ENCODE results near the gene JMJD6.

Gene JMJD6

GRCh38 chr17:76683011-76683755 lies 43.2 kb downstream of the JMJD6 start:
- no peak for DNase-seq (ENCODE audit: extremely low read depth in 1 of 2, low read depth in 1 of 2)

- no peak for DNase-seq (ENCODE audit: extremely low read depth in 1 of 2, low read depth in 1 of 2)
These were observed 44.1 kb downstream of the JMJD6 start for GRCh38 chr17:76682296-76682695.

- DNase-seq (ENCODE audit: extremely low read depth in 1 of 2, low read depth in 1 of 2), result peak; percentile 36 to 56
These were observed 44.9 kb downstream of the JMJD6 start for GRCh38 chr17:76681222-76682137.

- DNase-seq (ENCODE audit: extremely low read depth in 1 of 2, low read depth in 1 of 2), result no peak
These were observed 47.2 kb downstream of the JMJD6 start for GRCh38 chr17:76679239-76679638.

GRCh38 chr17:76678330-76678729 lies 48.1 kb downstream of the JMJD6 start:
- no peak for DNase-seq (ENCODE audit: extremely low read depth in 1 of 2, low read depth in 1 of 2)

GRCh38 chr17:76677406-76677805 lies 49.0 kb downstream of the JMJD6 start:
- no peak for DNase-seq (ENCODE audit: extremely low read depth in 1 of 2, low read depth in 1 of 2)

GRCh38 chr17:76676629-76677028 lies 49.8 kb downstream of the JMJD6 start:
- no peak for DNase-seq (ENCODE audit: extremely low read depth in 1 of 2, low read depth in 1 of 2)

GRCh38 chr17:76675648-76676047 lies 50.8 kb downstream of the JMJD6 start:
- DNase-seq (ENCODE audit: extremely low read depth in 1 of 2, low read depth in 1 of 2), result no peak

- DNase-seq (ENCODE audit: extremely low read depth in 1 of 2, low read depth in 1 of 2), result no peak
These were observed 51.8 kb downstream of the JMJD6 start for GRCh38 chr17:76674600-76674999.

GRCh38 chr17:76673729-76674128 lies 52.7 kb downstream of the JMJD6 start:
- DNase-seq (ENCODE audit: extremely low read depth in 1 of 2, low read depth in 1 of 2), result no peak

- no peak for DNase-seq (ENCODE audit: extremely low read depth in 1 of 2, low read depth in 1 of 2)
These were observed 53.5 kb downstream of the JMJD6 start for GRCh38 chr17:76672892-76673291.

GRCh38 chr17:76672270-76672851 lies 54.0 kb downstream of the JMJD6 start:
- DNase-seq (ENCODE audit: extremely low read depth in 1 of 2, low read depth in 1 of 2), result no peak

- DNase-seq (ENCODE audit: extremely low read depth in 1 of 2, low read depth in 1 of 2), result no peak
These were observed 54.5 kb downstream of the JMJD6 start for GRCh38 chr17:76671912-76672262.

GRCh38 chr17:76671123-76671911 lies 55.1 kb downstream of the JMJD6 start:
- peak; percentile 97 to 99 for DNase-seq (ENCODE audit: extremely low read depth in 1 of 2, low read depth in 1 of 2)

GRCh38 chr17:76670718-76671122 lies 55.7 kb downstream of the JMJD6 start:
- no peak for DNase-seq (ENCODE audit: extremely low read depth in 1 of 2, low read depth in 1 of 2)

GRCh38 chr17:76670020-76670717 lies 56.2 kb downstream of the JMJD6 start:
- no peak for DNase-seq (ENCODE audit: extremely low read depth in 1 of 2, low read depth in 1 of 2)

Data from activated CD8-positive, alpha-beta memory T cell treated with anti-CD3 and anti-CD28 coated beads for 1 hour (primary cell).